ENCODE data around the gene ABCC4. TPM values are rescaled to one million over a fixed set of nuclear protein-coding genes. Genes with fewer than 3 reads are reported as not detected.

The ABCC4 gene
- polyA plus RNA-seq, 4 donors, result 9.4 to 22.8 (median 21.4) TPM

GRCh38 chr13:95133498-95133897 lies 167.8 kb downstream of the ABCC4 start:
- no peak for DNase-seq (ENCODE audit: low read depth in 4 of 4, low spot score in 3 of 4)

DNA sequence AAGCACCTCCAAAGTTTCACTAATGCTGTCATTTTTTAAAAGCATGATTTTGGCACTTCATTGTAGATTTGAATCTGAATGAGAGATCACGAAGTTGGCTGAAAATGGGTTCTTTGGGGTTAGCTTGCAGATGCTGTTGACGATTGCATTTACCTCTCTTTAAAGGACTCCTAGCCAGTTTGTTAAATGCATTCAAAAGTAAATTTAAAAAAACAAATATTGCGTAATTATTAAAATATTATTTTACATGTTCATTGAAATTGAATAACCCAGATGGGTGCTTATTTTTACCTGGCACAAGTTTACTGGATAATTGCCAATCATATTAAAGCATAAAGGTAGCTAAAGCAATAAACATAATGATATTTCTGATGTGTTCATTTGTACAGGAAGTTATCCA lies 172.2 kb downstream of the ABCC4 start:
- no peak for DNase-seq (ENCODE audit: low read depth in 4 of 4, low spot score in 3 of 4)

DNA sequence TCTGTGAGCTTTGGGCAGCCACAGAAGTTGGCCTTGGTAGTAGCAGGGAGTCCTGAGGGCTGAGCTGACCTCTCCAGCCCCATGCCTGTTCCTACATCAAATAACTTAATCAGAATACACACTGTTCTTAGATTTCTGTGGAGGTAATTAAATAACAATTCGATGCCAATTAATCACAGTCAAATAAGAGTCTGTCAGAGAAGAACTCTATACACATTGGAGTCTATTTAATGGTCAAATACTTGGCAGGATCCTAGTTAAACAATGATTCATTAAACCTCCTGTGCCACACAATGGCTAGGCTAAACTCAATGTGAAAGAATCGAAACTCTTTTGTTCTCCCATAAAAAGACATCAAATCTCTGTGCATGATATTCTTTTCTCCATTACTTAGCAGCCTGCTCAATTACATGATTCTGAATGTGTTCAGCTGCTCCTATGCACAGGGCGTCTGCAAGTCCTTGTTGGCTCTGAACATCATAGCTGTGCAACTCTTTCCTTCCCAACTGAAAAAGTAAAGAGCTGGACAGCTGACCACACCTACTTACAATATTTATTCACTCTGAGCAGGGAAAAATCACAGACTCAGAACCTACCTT lies 173.1 kb downstream of the ABCC4 start:
- DNase-seq (ENCODE audit: low read depth in 4 of 4, low spot score in 3 of 4), result no peak

GRCh38 chr13:95124959-95125358 lies 176.3 kb downstream of the ABCC4 start:
- DNase-seq (ENCODE audit: low read depth in 4 of 4, low spot score in 3 of 4), result no peak

GRCh38 chr13:95123726-95124125 lies 177.5 kb downstream of the ABCC4 start:
- DNase-seq (ENCODE audit: low read depth in 4 of 4, low spot score in 3 of 4), result no peak

GRCh38 chr13:95122063-95122462 lies 179.2 kb downstream of the ABCC4 start:
- DNase-seq (ENCODE audit: low read depth in 4 of 4, low spot score in 3 of 4), result no peak

GRCh38 chr13:95121516-95121915 lies 179.7 kb downstream of the ABCC4 start:
- no peak for DNase-seq (ENCODE audit: low read depth in 4 of 4, low spot score in 3 of 4)

GRCh38 chr13:95120650-95121049 lies 180.6 kb downstream of the ABCC4 start:
- no peak for DNase-seq (ENCODE audit: low read depth in 4 of 4, low spot score in 3 of 4)

- no peak for DNase-seq (ENCODE audit: low read depth in 4 of 4, low spot score in 3 of 4)
Measured at GRCh38 chr13:95118541-95119324, 182.5 kb downstream of the ABCC4 start.

DNA sequence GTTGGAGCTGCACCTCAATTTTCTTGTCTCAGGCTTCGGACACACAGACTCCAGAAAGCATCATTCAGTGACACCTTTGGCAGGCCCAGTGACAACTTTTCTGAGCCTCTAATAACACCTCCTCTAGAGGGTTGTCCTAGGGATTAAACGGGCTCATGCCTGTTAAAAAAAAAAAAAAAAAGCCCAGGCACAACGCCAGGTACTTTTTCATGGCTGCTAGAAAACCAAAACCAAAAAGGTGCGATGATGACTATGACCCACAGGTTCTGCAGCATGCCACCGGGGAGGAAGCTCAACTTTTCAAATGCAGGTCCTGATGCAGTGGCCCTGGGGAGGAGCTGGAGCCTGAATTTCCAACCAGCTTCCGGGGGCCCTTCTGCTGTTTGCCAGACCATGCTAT lies 184.2 kb downstream of the ABCC4 start:
- DNase-seq (ENCODE audit: low read depth in 4 of 4, low spot score in 3 of 4), result no peak

DNA sequence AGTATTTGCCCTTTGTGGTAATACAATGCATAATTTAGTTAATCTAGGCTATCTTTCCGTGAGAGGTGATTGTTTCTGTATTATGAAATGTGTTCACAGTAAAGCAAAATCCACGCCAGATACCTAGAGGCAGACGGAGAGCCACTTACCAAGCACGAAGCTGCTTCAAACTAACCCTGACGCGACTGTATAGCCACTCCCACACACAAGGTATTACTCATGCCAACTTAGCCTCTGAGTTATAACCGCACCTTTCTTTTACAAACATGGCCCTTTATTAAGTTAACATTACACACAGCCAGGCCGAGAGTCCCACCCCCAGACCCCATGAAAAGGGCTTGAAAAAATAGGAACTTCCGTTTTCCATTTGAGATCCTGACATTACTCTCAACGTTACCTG lies 185.7 kb downstream of the ABCC4 start:
- DNase-seq (ENCODE audit: low read depth in 4 of 4, low spot score in 3 of 4), result no peak

- no peak for DNase-seq (ENCODE audit: low read depth in 4 of 4, low spot score in 3 of 4)
Measured at GRCh38 chr13:95113601-95114000, 187.7 kb downstream of the ABCC4 start.

DNA sequence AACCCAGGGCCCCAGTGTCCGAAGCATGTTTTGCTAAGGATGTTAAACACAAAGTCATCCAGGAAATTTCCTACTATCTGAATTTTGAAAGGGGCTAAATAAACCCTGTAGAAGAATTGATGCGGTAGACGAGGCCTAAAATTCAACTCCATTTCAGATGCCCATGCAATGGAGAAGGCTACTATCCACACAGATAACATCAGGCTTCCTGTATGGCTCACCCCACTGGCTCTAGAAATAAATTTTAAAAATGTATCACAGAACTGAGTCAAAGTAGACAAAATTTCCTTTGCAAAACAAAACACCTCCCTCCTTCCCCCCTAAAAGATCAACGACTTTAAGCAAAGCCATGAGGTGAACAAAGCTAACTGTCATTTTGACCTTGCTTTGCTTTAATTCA lies 188.4 kb downstream of the ABCC4 start:
- no peak for DNase-seq (ENCODE audit: low read depth in 4 of 4, low spot score in 3 of 4)

DNA sequence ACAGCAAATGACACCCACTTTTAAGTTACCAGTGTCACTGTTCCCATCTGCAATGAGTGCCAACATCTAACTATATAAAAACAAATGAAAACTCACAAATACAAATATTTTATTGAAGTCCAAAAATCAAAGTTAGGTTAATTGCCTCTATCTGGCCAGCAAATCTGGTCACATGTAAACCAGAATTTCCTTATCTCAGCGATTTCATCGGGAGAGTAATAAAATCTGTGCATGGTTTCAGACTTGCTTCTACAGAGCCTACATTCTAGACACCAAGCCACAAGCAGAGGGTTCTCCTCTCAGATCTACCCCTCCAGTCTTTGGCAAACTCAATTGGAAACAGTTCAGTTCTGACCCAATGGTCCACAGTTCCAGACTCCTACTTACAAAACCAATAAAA lies 189.6 kb downstream of the ABCC4 start:
- no peak for DNase-seq (ENCODE audit: low read depth in 4 of 4, low spot score in 3 of 4)

DNA sequence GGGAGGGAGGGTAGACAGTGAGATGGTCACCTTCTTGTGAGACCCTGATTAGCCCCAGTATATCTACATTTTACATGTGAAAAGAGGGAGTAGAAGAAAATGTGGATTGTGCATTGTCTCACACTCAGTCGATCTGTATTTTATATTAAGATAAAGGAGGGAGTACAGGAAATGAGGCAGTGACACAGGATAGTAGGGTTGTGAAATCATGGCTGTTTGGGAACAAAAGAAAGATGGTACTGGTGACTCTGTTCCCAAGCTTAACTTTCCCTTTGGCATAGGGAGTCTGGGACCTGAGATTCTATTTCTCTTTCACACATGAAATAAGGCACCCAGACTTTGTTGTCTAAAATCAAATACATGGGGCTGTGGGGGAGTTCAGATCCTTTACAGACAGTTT lies 194.7 kb downstream of the ABCC4 start:
- no peak for DNase-seq (ENCODE audit: low read depth in 4 of 4, low spot score in 3 of 4)

DNA sequence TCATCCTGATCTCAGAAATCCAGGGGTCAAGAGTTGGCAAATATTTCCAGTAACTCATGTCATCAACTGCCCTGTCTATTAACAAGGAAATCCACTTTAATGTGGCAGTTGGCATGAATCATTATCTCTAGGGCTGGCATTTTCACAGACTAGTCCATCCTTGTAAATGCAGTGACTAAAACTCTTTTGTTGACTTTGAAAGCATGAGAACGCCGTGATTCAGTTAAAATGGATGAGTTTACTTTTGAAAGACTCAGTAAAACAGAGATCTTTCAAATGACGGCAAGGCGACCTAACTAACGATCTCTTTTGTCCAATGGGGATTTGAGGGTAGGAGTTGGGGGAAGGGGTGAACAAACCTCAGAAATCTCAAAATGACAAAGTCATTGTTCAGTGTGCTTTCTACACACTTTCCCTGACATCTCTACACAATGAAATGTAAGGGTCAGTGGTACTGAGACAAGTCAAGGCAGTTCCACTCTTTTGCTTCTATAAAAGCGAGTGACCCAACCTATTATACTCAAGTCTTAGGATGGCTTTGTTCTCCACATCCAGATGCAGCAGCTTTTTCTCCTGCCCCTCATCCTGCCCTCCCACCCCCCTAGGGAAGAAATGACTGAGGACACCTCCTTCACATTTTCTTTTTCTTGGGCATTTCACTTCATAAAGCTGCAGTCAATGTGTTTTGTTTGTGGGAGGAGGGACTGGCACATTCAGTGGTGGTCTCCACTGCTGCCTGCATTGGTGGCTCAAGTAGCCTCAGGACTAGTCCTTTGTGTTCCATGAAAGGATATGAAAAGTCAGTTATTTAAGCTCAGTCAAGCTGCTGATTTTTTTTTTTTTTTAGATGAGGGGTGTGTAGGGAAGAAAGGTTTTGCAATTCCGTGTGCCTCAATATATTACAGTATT lies 200.5 kb downstream of the ABCC4 start:
- no peak for DNase-seq (ENCODE audit: low read depth in 4 of 4, low spot score in 3 of 4)

DNA sequence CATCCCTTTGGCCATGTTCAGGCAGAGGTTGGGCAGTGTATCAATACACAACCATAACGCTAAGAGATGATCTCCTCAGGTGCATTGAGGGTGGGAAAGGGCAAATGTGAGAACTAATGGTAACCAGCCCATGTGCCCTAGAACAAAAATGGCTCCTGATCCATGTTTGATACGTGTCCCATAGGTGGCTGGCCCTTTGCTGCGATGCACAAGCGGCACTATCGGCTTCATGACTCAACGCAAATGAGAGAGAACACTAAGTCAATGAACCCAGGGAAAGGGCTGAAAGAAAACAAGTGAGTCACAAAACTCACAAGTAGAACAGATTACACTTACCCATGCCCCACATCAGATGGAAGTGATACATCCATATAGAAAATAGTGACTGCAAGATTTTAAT lies 201.7 kb downstream of the ABCC4 start:
- no peak for DNase-seq (ENCODE audit: low read depth in 4 of 4, low spot score in 3 of 4)

GRCh38 chr13:95098916-95099315 lies 202.3 kb downstream of the ABCC4 start:
- no peak for DNase-seq (ENCODE audit: low read depth in 4 of 4, low spot score in 3 of 4)

- no peak for DNase-seq (ENCODE audit: low read depth in 4 of 4, low spot score in 3 of 4)
Measured at GRCh38 chr13:95091755-95092154, 209.5 kb downstream of the ABCC4 start.

GRCh38 chr13:95087746-95088305 lies 213.4 kb downstream of the ABCC4 start:
- no peak for DNase-seq (ENCODE audit: low read depth in 4 of 4, low spot score in 3 of 4)

DNA sequence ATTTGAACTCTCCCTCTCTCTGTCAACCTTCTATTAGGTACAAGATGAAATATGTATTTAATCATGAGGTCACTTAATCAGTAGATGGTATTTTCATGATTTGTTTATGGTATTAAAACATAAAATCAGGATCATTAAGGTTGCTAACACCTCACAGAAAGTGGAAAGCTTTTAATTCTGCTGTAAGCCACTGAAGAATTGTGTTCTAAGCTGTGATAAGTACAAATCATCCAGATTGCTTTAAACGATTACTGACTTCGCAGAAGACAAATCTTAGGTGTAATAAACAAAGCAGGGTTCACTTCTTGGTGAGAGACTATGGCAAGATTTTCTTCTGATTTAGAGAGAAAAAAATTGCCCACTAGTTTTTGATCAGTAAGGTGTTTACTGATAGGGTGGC lies 214.5 kb downstream of the ABCC4 start:
- DNase-seq (ENCODE audit: low read depth in 4 of 4, low spot score in 3 of 4), result no peak
